Stomach (tissue), 9 donors: Measurements from ENCODE around the gene NYAP2. TPM values are rescaled to one million over a fixed set of nuclear protein-coding genes. Genes with fewer than 3 reads are reported as not detected.

Source experiments
- DNase-seq, 2 donors: peaks; one replicate each; pipeline versions ENCODE4 v3.0.0 to v3.0.0-alpha.2; 2013 to 2019
- H3K27ac ChIP-seq, 5 donors: fragments of 200-600 bp in 4 of 5; sonication (generic) in 4 of 5; one replicate each; pipeline ENCODE4 v1.5.1; 2013 to 2019; ENCODE audit warnings: mild to moderate bottlenecking in 1 of 5, moderate library complexity in 1 of 5
- H3K27me3 ChIP-seq, 3 donors: fragments of 200-600 bp; sonication (generic); one replicate each; pipeline ENCODE4 v1.5.1; 2017 to 2019; ENCODE audit warnings: mixed run types in 1 of 3
- H3K36me3 ChIP-seq, 4 donors: fragments of 200-600 bp; sonication (generic); 1 replicate in 3 of 4; 2 replicates in 1 of 4; pipeline ENCODE4 v1.5.1; 2016 to 2019
- H3K4me1 ChIP-seq, 4 donors: fragments of 200-600 bp; sonication (generic); one replicate each; pipeline ENCODE4 v1.5.1; 2016 to 2019
- H3K4me3 ChIP-seq, 4 donors: fragments of 200-600 bp; sonication (generic) in 3 of 4; one replicate each; pipeline ENCODE4 v1.5.1; 2016 to 2019; ENCODE audit warnings: mild to moderate bottlenecking in 1 of 4
- H3K9me3 ChIP-seq, 4 donors: fragments of 200-600 bp; sonication (generic); one replicate each; pipeline ENCODE4 v1.5.1; 2016 to 2019
- CTCF ChIP-seq, 7 experiments: fragments of 450-650 bp in 4 of 7; fragments of 200-600 bp in 3 of 7; sonication (generic) in 3 of 7; IDR thresholded peaks; one replicate each; pipeline ENCODE4 v1.5.1; 2016 to 2019; ENCODE audit warnings: antibody characterized with exemption in 7 of 7, control low read depth in 2 of 7, mild to moderate bottlenecking in 1 of 7
- EP300 ChIP-seq: sonication (generic); formaldehyde crosslinking; IDR thresholded peaks from one replicate; pipeline ENCODE4 v1.6.1; 2017; ENCODE audit warnings: antibody characterized with exemption
- POLR2A ChIP-seq, 4 donors: fragments of 450-650 bp; IDR thresholded peaks; one replicate each; pipeline ENCODE4 v1.6.1; 2016; ENCODE audit warnings: antibody characterized with exemption in 4 of 4, control low read depth in 2 of 4, mild to moderate bottlenecking in 1 of 4, moderate library complexity in 1 of 4
- POLR2AphosphoS5 ChIP-seq, 3 donors: sonication (generic); formaldehyde crosslinking; IDR thresholded peaks; one replicate each; pipeline ENCODE4 v1.6.1; 2016; ENCODE audit warnings: antibody characterized with exemption in 3 of 3
- WGBS, 5 donors: extraction: QIAGEN DNeasy Blood & Tissue Kit in 3 of 5; methylation state at CpG; one replicate each; pipeline versions ENCODE4 v1.1.5 to v1.1.7; 2013 to 2018; 5-methylcytosine and 5-hydroxymethylcytosine counted together
- intact Hi-C: fragments of 100-400 bp; cut with DNase I; formaldehyde crosslinking; loops from one replicate; pipeline ENCODE4 v1.15.1; 2023; ENCODE audit warnings: low total_unique reads
- polyA plus RNA-seq, 3 donors: library from polyadenylated mRNA; stranded (reverse); fragments of 200-250 nt; gene quantifications; one replicate each; pipeline ENCODE4 v1.2.3, GENCODE V29; 2013
- total RNA-seq, 5 donors: library from RNA; depleted of rRNA; stranded (reverse); fragments of >200 nt; gene quantifications; one replicate each; pipeline versions ENCODE4 v1.1.0 to v1.2.3, GENCODE V29; 2014 to 2016
- donor health status: healthy with polysubstance abuse.
- donor health status: Bipolar disorder and iron deficiency.
- donor health status: healthy.

Gene NYAP2
- total and polyA plus RNA-seq, 8 donors = under 0.01 to 0.18 (median 0.03) TPM; not detected in 5

DNA sequence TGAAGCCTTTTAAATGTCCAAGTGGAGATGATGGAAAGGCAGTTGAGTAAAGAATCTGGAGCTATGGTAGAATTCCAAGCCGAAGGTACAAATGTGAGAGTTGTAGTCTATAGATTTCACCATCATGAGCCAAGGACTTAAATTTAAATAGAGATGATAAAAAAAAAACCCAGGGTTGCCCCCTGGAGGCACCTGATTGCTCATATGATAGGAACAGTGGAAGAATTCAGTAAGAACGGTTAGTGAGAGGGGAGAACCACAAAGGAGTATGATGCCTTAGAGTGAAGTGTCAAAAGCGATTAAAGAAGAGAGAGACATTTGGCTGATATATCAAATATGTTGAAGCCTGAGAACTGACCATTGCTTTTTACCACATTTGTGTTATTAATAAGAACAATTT is 11.9 kb downstream of the NYAP2 start:
- H3K4me1 ChIP-seq = no peaks in the 10 kb centered on the region
- WGBS, 5 donors = 78 to 82% (median 79%) methylated on average over 3 of the region's 3 CpGs
- no peaks in the 10 kb centered on the region for H3K9me3 ChIP-seq
- no peak for TF ChIP-seq EP300
- TF ChIP-seq CTCF (IDR thresholded peaks at IDR 0.05) = no peak
- TF ChIP-seq POLR2A (IDR thresholded peaks at IDR 0.05) = no peak
- no peak for TF ChIP-seq POLR2AphosphoS5 (IDR thresholded peaks at IDR 0.05)
- H3K36me3 ChIP-seq = no peaks in the 10 kb centered on the region
- intact Hi-C loops = no loop called here
- H3K27me3 ChIP-seq = no peaks in the 10 kb centered on the region
- H3K4me3 ChIP-seq = no peak overlapping the region
- H3K27ac ChIP-seq = no peak overlapping the region
- no peak for DNase-seq

- H3K27me3 ChIP-seq = no peaks in the 10 kb centered on the region
- H3K4me1 ChIP-seq = no peaks in the 10 kb centered on the region
- H3K27ac ChIP-seq = no peak overlapping the region
- no peak for DNase-seq
- H3K9me3 ChIP-seq = no peaks in the 10 kb centered on the region
- no peaks in the 10 kb centered on the region for H3K36me3 ChIP-seq
- WGBS, 5 donors = 32 to 51% (median 44%) methylated on average over 2 of the region's 2 CpGs
- TF ChIP-seq EP300 = no peak
- TF ChIP-seq POLR2A (IDR thresholded peaks at IDR 0.05) = no peak
- no peak for TF ChIP-seq POLR2AphosphoS5 (IDR thresholded peaks at IDR 0.05)
- intact Hi-C loops = no loop called here
- no peak overlapping the region for H3K4me3 ChIP-seq
Observed at GRCh38 chr2:225413786-225414185, 14.3 kb downstream of the NYAP2 start.

DNA sequence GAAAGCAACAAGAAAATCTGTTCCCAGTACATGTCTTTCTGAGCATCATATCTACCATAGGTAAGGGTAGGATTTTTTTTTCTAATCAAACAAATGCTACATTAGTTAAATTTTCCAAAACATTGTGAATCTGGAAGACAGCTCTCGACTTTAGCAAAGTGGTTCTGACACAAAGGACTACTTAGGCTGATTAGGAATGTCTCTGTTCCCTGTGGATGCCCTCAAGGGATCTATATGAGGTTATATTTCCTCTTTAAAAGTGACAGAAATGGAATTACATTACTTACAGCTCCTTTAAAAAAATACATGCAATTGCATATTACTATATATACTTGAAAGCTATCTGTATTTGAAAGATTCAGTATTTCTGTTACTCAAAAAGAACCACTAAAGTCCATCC is 15.4 kb downstream of the NYAP2 start:
- intact Hi-C loops = no loop called here
- no peak for DNase-seq
- WGBS, 5 donors = 63 to 74% (median 71%) methylated on average over 1 of the region's 1 CpG
- Histone ChIP-seq H3K9me3 (no peaks in the 10 kb centered on the region), H3K36me3 (no peaks in the 10 kb centered on the region), H3K4me1 (no peaks in the 10 kb centered on the region), H3K4me3 (no peak overlapping the region), H3K27ac (no peak overlapping the region), H3K27me3 (no peaks in the 10 kb centered on the region)
- TF ChIP-seq POLR2AphosphoS5 (IDR thresholded peaks at IDR 0.05) (no peak), EP300 (no peak), CTCF (IDR thresholded peaks at IDR 0.05) (no peak), POLR2A (IDR thresholded peaks at IDR 0.05) (no peak)

- Histone ChIP-seq H3K27me3 (no peaks in the 10 kb centered on the region), H3K36me3 (no peaks in the 10 kb centered on the region), H3K9me3 (no peaks in the 10 kb centered on the region), H3K27ac (no peak overlapping the region), H3K4me1 (no peaks in the 10 kb centered on the region), H3K4me3 (no peak overlapping the region)
- TF ChIP-seq POLR2AphosphoS5 (IDR thresholded peaks at IDR 0.05) = no peak
- no peak for TF ChIP-seq CTCF (IDR thresholded peaks at IDR 0.05)
- no peak for TF ChIP-seq POLR2A (IDR thresholded peaks at IDR 0.05)
- no peak for TF ChIP-seq EP300
- no peak for DNase-seq
- WGBS, 5 donors = 86 to 92% (median 89%) methylated on average over 2 of the region's 2 CpGs
- intact Hi-C loops = no loop called here
Observed at GRCh38 chr2:225415341-225415740, 15.8 kb downstream of the NYAP2 start.

- no peaks in the 10 kb centered on the region for H3K4me1 ChIP-seq
- H3K27me3 ChIP-seq = no peaks in the 10 kb centered on the region
- H3K9me3 ChIP-seq = no peaks in the 10 kb centered on the region
- no peak for DNase-seq
- WGBS, 5 donors = 32 to 59% (median 43%) methylated on average over 2 of the region's 2 CpGs
- H3K27ac ChIP-seq = no peak overlapping the region
- no peak for TF ChIP-seq EP300
- TF ChIP-seq POLR2A (IDR thresholded peaks at IDR 0.05) = no peak
- no peak for TF ChIP-seq CTCF (IDR thresholded peaks at IDR 0.05)
- TF ChIP-seq POLR2AphosphoS5 (IDR thresholded peaks at IDR 0.05) = no peak
- intact Hi-C loops = no loop called here
- H3K4me3 ChIP-seq = no peak overlapping the region
- H3K36me3 ChIP-seq = no peaks in the 10 kb centered on the region
Observed at GRCh38 chr2:225415792-225416191, 16.3 kb downstream of the NYAP2 start.
